Nephron (organoid): ENCODE data around the gene UBASH3B.
A peak's percentile ranks its signal among the peaks of the same experiment; 100 is the strongest.
"Not testable (repeated sequence)": the region's sequence is repeated elsewhere in the genome, so short reads cannot be mapped to it uniquely, and the experiment has no call there.

Source experiments
- H3K27ac Mint-ChIP-seq, 3 experiments: 2 replicates each; pipeline ENCODE4 v1.8.0; 2020; ENCODE audit warnings: mixed read lengths in 3 of 3, mild to moderate bottlenecking in 2 of 3, moderate library complexity in 1 of 3
- H3K27me3 Mint-ChIP-seq: 2 replicates; pipeline ENCODE4 v1.8.0; 2021; ENCODE audit warnings: low read depth, mild to moderate bottlenecking, moderate library complexity, mixed read lengths
- H3K36me3 Mint-ChIP-seq: 2 replicates; pipeline ENCODE4 v1.8.0; 2020; ENCODE audit warnings: low read depth, mixed read lengths
- H3K4me1 Mint-ChIP-seq: 2 replicates; pipeline ENCODE4 v1.8.0; 2020; ENCODE audit warnings: mixed read lengths
- H3K4me3 Mint-ChIP-seq, 3 experiments: 2 replicates each; pipeline ENCODE4 v1.8.0; 2020; ENCODE audit warnings: mild to moderate bottlenecking in 3 of 3, mixed read lengths in 3 of 3, moderate library complexity in 2 of 3
- H3K9me3 Mint-ChIP-seq: 2 replicates; pipeline ENCODE4 v1.8.0; 2020; ENCODE audit warnings: mixed read lengths
- CTCF ChIP-seq, 3 experiments: fragments of 200-600 bp; sonication (generic); IDR thresholded peaks; one replicate each; pipeline ENCODE4 v1.5.0; 2021; ENCODE audit warnings: antibody characterized with exemption in 3 of 3; ENCODE audit not compliant: unreplicated experiment in 3 of 3

Gene UBASH3B

GRCh38 chr11:122852796-122853160 is 197.3 kb downstream of the UBASH3B start:
- Mint-ChIP-seq H3K27ac (peak overlapping the region in 1 of 3 experiments; percentile 25), H3K27me3 (no peaks in the 10 kb centered on the region), H3K4me1 (peaks cover 6% of the 10 kb centered on the region), H3K9me3 (no peaks in the 10 kb centered on the region), H3K36me3 (no peaks in the 10 kb centered on the region), H3K4me3 (no peak overlapping the region)
- TF ChIP-seq CTCF (IDR thresholded peaks at IDR 0.05; ENCODE audit: unreplicated experiment in 3 of 3) = no peak

GRCh38 chr11:122853261-122853660 is 197.7 kb downstream of the UBASH3B start:
- no peaks in the 10 kb centered on the region for H3K36me3 Mint-ChIP-seq
- H3K27me3 Mint-ChIP-seq = no peaks in the 10 kb centered on the region
- no peak overlapping the region for H3K27ac Mint-ChIP-seq
- TF ChIP-seq CTCF (IDR thresholded peaks at IDR 0.05; ENCODE audit: unreplicated experiment in 3 of 3) = no peak
- no peak overlapping the region for H3K4me3 Mint-ChIP-seq
- H3K9me3 Mint-ChIP-seq = no peaks in the 10 kb centered on the region
- H3K4me1 Mint-ChIP-seq = peaks cover 6% of the 10 kb centered on the region

GRCh38 chr11:122853971-122854446 is 198.5 kb downstream of the UBASH3B start:
- H3K4me1 Mint-ChIP-seq = peaks cover 6% of the 10 kb centered on the region
- H3K27me3 Mint-ChIP-seq = no peaks in the 10 kb centered on the region
- no peaks in the 10 kb centered on the region for H3K36me3 Mint-ChIP-seq
- no peaks in the 10 kb centered on the region for H3K9me3 Mint-ChIP-seq
- H3K27ac Mint-ChIP-seq = peak overlapping the region in 1 of 3 experiments; percentile 75
- peak; percentile 74 to 83 (median 76) for TF ChIP-seq CTCF (IDR thresholded peaks at IDR 0.05; ENCODE audit: unreplicated experiment in 3 of 3)
- no peak overlapping the region for H3K4me3 Mint-ChIP-seq

GRCh38 chr11:122861631-122862030 is 206.1 kb downstream of the UBASH3B start:
- peaks cover 13% of the 10 kb centered on the region for H3K27me3 Mint-ChIP-seq

GRCh38 chr11:122862091-122862490 is 206.6 kb downstream of the UBASH3B start:
- H3K27ac Mint-ChIP-seq = no peak overlapping the region
- no peaks in the 10 kb centered on the region for H3K36me3 Mint-ChIP-seq

More at GRCh38 chr11:122861631-122862030, 206.1 kb downstream of the UBASH3B start:
- TF ChIP-seq CTCF (IDR thresholded peaks at IDR 0.05; ENCODE audit: unreplicated experiment in 3 of 3) = no peak
- Mint-ChIP-seq H3K9me3 (no peaks in the 10 kb centered on the region), H3K4me3 (no peak overlapping the region), H3K4me1 (no peaks in the 10 kb centered on the region), H3K27ac (no peak overlapping the region), H3K36me3 (no peaks in the 10 kb centered on the region)

GRCh38 chr11:122863154-122863553 is 207.6 kb downstream of the UBASH3B start:
- H3K4me1 Mint-ChIP-seq, H3K27ac Mint-ChIP-seq, H3K9me3 Mint-ChIP-seq, H3K36me3 Mint-ChIP-seq, H3K4me3 Mint-ChIP-seq: not testable (repeated sequence)
- peaks cover 26% of the 10 kb centered on the region for H3K27me3 Mint-ChIP-seq

More at GRCh38 chr11:122862091-122862490, 206.6 kb downstream of the UBASH3B start:
- Mint-ChIP-seq H3K9me3 (no peaks in the 10 kb centered on the region), H3K27me3 (peaks cover 16% of the 10 kb centered on the region), H3K4me1 (no peaks in the 10 kb centered on the region), H3K4me3 (no peak overlapping the region)
- TF ChIP-seq CTCF (IDR thresholded peaks at IDR 0.05; ENCODE audit: unreplicated experiment in 3 of 3) = no peak
